Omental fat pad (tissue), 4 donors: ENCODE results near the gene C10orf53. TPM values are rescaled to one million over a fixed set of nuclear protein-coding genes. Genes with fewer than 3 reads are reported as not detected.

Experiments
- ATAC-seq: fragments of 150-250 bp; one replicate; pipeline ENCODE4 v1.9.1; 2016; ENCODE audit warnings: mild to moderate bottlenecking, moderate library complexity; ENCODE audit not compliant: low FRiP score
- DNase-seq: peaks from one replicate; pipeline ENCODE4 v3.0.0-alpha.2; 2019; ENCODE audit warnings: low spot score
- CTCF ChIP-seq, 3 donors: fragments of 450-650 bp; IDR thresholded peaks; one replicate each; pipeline ENCODE4 v1.5.1; 2016 to 2017; ENCODE audit warnings: antibody characterized with exemption in 3 of 3, mild to moderate bottlenecking in 3 of 3, moderate library complexity in 2 of 3
- total RNA-seq, 4 donors: library from RNA; depleted of rRNA; stranded (reverse); fragments of >200 nt; gene quantifications; one replicate each; pipeline ENCODE4 v1.1.0, GENCODE V29; 2016

The C10orf53 gene
- total RNA-seq, 4 donors from 2014 or later, result not detected

- ATAC-seq (no peak), DNase-seq (no peak)
- no peak for TF ChIP-seq CTCF (IDR thresholded peaks at IDR 0.05)
Observed at GRCh38 chr10:49737474-49738201, 58.2 kb downstream of the C10orf53 start.

GRCh38 chr10:49738616-49739360 is 59.3 kb downstream of the C10orf53 start:
- TF ChIP-seq CTCF (IDR thresholded peaks at IDR 0.05), result no peak
- ATAC-seq (no peak), DNase-seq (no peak)

GRCh38 chr10:49739426-49739825 is 60.0 kb downstream of the C10orf53 start:
- DNase-seq, result no peak
- no peak for TF ChIP-seq CTCF (IDR thresholded peaks at IDR 0.05)
- ATAC-seq, result no peak

GRCh38 chr10:49740346-49741107 is 61.1 kb downstream of the C10orf53 start:
- DNase-seq (no peak), ATAC-seq (no peak)
- TF ChIP-seq CTCF (IDR thresholded peaks at IDR 0.05), result no peak

- ATAC-seq, result no peak
- DNase-seq, result no peak
- TF ChIP-seq CTCF (IDR thresholded peaks at IDR 0.05), result no peak
Observed at GRCh38 chr10:49741108-49741995, 61.9 kb downstream of the C10orf53 start.

- TF ChIP-seq CTCF (IDR thresholded peaks at IDR 0.05), result no peak
- no peak for ATAC-seq
- DNase-seq, result no peak
Observed at GRCh38 chr10:49742683-49743463, 63.4 kb downstream of the C10orf53 start.
